ENCODE results near the gene ABCC8.

Gene ABCC8

DNA sequence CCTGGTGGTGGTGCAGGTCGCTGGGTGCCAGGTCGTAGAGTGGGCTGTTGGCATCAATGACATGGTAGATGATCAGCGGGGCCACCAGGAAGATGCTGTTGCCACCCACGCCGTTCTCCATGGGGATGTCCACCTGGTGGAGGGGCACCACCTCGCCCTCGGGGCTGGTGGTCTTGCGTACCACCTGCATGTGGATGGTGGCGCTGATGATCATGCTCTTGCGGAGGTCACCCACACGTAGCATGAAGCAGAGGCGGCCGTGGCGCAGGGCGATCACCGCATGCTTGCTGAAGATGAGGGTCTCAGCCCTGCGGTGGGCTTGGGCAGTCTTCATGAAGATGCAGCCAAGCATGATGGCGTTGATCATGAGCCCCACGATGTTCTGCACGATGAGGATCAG lies 89.4 kb downstream of the ABCC8 start:
- TF ChIP-seq CTCF (IDR thresholded peaks at IDR 0.05; ENCODE audit: borderline replicate concordance, insufficient read depth, low read depth, low read length), result no peak
- H3K4me3 ChIP-seq (ENCODE audit: low read depth, low read length), result no peak overlapping the region

GRCh38 chr11:17386331-17387084 lies 90.1 kb downstream of the ABCC8 start:
- no peak overlapping the region for H3K4me3 ChIP-seq (ENCODE audit: low read depth, low read length)
- peak; percentile 84 for TF ChIP-seq CTCF (IDR thresholded peaks at IDR 0.05; ENCODE audit: borderline replicate concordance, insufficient read depth, low read depth, low read length)

- H3K4me3 ChIP-seq (ENCODE audit: low read depth, low read length), result no peak overlapping the region
- no peak for TF ChIP-seq CTCF (IDR thresholded peaks at IDR 0.05; ENCODE audit: borderline replicate concordance, insufficient read depth, low read depth, low read length)
These were observed 90.7 kb downstream of the ABCC8 start for GRCh38 chr11:17385926-17386325.

GRCh38 chr11:17385492-17385891 lies 91.2 kb downstream of the ABCC8 start:
- no peak overlapping the region for H3K4me3 ChIP-seq (ENCODE audit: low read depth, low read length)
- TF ChIP-seq CTCF (IDR thresholded peaks at IDR 0.05; ENCODE audit: borderline replicate concordance, insufficient read depth, low read depth, low read length), result no peak

DNA sequence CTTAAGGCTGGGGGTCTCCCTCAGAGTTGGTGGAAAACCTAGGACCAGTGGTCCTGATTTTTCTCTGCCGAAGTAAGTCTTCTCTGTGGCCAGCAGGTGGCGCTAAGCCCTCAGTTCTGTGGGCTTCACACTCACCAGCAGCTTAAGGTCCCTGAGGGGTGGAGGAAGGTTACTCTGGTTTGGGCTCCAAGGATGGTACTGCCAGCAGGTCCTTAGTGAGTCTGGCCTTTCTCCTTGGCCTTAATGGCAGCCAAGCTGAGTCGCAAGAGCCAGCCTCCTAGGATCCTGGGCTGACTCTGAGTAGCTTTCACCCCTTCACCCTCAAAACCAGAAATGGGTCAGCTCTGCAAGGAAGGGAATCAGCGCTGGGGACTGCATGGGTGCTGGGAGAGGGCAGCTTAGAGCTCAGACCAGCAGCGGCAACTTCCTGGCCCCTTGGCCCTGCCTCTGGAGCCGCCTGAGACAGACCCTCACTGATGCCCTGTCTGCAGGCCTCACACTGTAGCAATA lies 92.6 kb downstream of the ABCC8 start:
- H3K4me3 ChIP-seq (ENCODE audit: low read depth, low read length), result no peak overlapping the region
- TF ChIP-seq CTCF (IDR thresholded peaks at IDR 0.05; ENCODE audit: borderline replicate concordance, insufficient read depth, low read depth, low read length), result peak; percentile 86

- TF ChIP-seq CTCF (IDR thresholded peaks at IDR 0.05; ENCODE audit: borderline replicate concordance, insufficient read depth, low read depth, low read length), result no peak
- H3K4me3 ChIP-seq (ENCODE audit: low read depth, low read length), result no peak overlapping the region
These were observed 93.2 kb downstream of the ABCC8 start for GRCh38 chr11:17383461-17383860.

All from GM12875 (cell line).